ENCODE data around the gene MME.

Gene MME

DNA sequence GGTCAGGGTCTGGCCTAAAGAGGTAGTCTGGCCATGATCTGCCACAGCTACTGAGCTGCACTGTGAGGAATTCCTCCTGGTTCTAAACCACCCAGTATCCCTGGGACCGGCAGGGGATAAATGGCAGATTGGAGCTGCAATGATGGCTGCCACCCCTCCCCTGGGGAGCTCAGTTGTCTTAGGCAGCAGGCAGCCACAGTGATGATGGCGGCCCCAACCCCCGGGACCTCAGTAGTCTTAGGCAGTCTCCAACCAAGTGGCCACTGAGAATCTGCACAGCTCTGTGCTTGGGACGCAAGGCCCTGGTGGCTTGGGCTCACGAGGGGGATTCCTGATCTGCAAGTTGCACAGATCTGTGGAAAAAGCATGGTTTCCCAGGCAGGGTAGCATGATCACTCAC lies 145.3 kb downstream of the MME start:
- Histone ChIP-seq H3K4me1 (ENCODE audit: control insufficient read depth, insufficient read depth, low read length) (no peaks in the 10 kb centered on the region), H3K9ac (ENCODE audit: low read depth, low read length) (no peak overlapping the region), H3K27me3 (ENCODE audit: control insufficient read depth, insufficient read depth, low read length) (no peaks in the 10 kb centered on the region), H3K9me3 (ENCODE audit: control insufficient read depth, insufficient read depth, low read length) (no peaks in the 10 kb centered on the region), H3K36me3 (ENCODE audit: control insufficient read depth, insufficient read depth, low read length) (no peaks in the 10 kb centered on the region), H3K4me3 (ENCODE audit: low read depth, low read length) (no peak overlapping the region)

DNA sequence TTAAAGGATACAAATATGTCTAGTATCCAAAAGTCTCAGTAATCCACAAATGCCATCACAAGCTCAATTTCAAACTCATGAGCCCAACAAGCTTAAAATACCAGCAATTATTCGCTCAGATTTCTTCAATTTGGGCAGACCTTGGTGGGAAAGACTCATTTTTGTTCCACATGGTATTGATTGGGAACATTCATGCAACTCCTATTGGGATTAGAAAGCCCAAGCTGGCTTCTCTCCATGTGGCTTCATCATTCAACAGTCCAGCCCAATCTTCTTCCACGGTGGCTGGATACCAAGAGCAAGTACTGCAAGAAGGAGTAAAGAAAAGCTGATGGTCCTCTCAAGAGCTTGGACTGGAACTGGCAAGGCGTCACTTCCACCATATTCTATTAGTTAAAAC lies 147.0 kb downstream of the MME start:
- no peaks in the 10 kb centered on the region for H3K27me3 ChIP-seq (ENCODE audit: control insufficient read depth, insufficient read depth, low read length)
- H3K4me3 ChIP-seq (ENCODE audit: low read depth, low read length) = no peak overlapping the region
- H3K36me3 ChIP-seq (ENCODE audit: control insufficient read depth, insufficient read depth, low read length) = no peaks in the 10 kb centered on the region
- H3K4me1 ChIP-seq (ENCODE audit: control insufficient read depth, insufficient read depth, low read length) = no peaks in the 10 kb centered on the region
- H3K9me3 ChIP-seq (ENCODE audit: control insufficient read depth, insufficient read depth, low read length) = no peaks in the 10 kb centered on the region
- H3K9ac ChIP-seq (ENCODE audit: low read depth, low read length) = no peak overlapping the region

DNA sequence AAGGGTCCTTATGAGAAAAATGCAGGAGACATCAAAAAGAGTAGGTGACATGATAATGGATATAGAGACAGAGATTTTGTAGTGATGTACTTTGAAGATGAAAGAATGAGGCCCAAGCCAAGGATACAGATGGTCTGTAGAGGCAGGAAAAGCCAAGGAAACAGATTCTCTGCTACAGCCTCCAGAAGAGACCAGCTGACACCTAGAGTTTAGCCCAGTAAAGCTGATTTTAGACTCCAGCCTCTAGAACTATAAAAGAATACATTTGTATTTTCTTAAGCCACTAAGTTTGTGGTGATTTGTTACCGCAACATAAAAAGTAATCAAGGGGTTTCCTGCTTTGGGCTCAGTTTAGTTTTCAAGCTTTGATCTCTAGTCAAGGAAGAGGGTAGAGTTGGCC lies 148.6 kb downstream of the MME start:
- Histone ChIP-seq H3K9me3 (ENCODE audit: control insufficient read depth, insufficient read depth, low read length) (no peaks in the 10 kb centered on the region), H3K27me3 (ENCODE audit: control insufficient read depth, insufficient read depth, low read length) (no peaks in the 10 kb centered on the region), H3K36me3 (ENCODE audit: control insufficient read depth, insufficient read depth, low read length) (no peaks in the 10 kb centered on the region), H3K4me3 (ENCODE audit: low read depth, low read length) (no peak overlapping the region), H3K4me1 (ENCODE audit: control insufficient read depth, insufficient read depth, low read length) (no peaks in the 10 kb centered on the region), H3K9ac (ENCODE audit: low read depth, low read length) (no peak overlapping the region)

DNA sequence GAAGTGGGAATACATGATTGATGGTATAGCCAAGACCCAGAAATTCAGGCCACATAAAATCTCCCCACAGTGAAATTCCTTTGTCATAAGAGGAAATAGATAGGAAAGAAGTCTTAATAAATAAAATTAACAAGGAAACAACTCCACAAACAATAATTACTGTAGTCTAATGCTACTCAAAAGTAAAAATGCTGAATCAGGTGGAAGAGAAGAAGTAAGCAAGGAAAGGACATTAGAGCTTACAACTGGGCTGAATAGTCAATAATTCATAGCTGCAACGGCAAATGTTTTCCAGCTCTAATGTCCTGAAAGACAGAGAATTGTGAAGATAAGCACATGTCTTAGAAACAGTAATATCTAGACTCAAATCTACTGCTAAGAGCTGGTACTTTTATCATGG lies 149.0 kb downstream of the MME start:
- H3K27me3 ChIP-seq (ENCODE audit: control insufficient read depth, insufficient read depth, low read length) = no peaks in the 10 kb centered on the region
- H3K36me3 ChIP-seq (ENCODE audit: control insufficient read depth, insufficient read depth, low read length) = no peaks in the 10 kb centered on the region
- no peak overlapping the region for H3K4me3 ChIP-seq (ENCODE audit: low read depth, low read length)
- no peaks in the 10 kb centered on the region for H3K4me1 ChIP-seq (ENCODE audit: control insufficient read depth, insufficient read depth, low read length)
- no peaks in the 10 kb centered on the region for H3K9me3 ChIP-seq (ENCODE audit: control insufficient read depth, insufficient read depth, low read length)
- H3K9ac ChIP-seq (ENCODE audit: low read depth, low read length) = no peak overlapping the region

DNA sequence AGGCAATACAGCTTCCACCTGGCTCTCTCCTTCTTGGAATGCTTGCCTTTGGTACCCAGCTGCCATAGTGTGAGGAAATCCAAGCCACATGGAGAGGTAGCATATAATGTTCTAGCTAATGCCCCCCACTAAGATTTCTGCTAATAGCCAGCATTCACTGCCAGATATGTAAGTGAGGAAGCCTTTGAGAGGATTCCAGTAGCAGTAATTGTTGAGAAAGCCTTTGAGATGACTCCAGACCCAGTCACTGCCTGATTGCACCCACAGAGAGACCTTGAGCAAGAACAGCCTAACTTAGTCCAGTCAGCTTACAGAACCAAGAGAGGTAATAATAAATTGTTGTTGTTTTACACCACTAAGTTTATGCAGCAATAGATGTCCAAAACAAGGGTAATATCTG lies 150.3 kb downstream of the MME start:
- Histone ChIP-seq H3K36me3 (ENCODE audit: control insufficient read depth, insufficient read depth, low read length) (no peaks in the 10 kb centered on the region), H3K4me1 (ENCODE audit: control insufficient read depth, insufficient read depth, low read length) (no peaks in the 10 kb centered on the region)

DNA sequence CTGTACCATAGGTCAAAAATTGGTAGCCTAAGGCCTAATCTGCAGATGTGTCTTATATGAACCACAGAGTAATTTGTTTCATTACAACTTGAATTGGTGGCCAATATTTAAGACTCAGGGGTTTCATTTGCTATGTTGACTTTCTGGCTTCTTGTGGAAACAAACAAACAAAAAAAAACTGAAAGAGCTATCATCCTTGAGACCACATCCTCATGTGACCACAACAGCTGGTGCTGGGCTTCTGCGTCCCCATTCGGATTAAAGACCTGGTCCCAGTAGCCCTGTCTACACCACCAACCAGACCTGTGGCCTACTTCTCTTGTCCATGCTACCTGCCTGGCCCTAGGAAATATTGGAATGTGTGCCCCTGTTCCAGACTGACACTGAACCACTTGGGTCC lies 151.7 kb downstream of the MME start:
- no peaks in the 10 kb centered on the region for H3K27me3 ChIP-seq (ENCODE audit: control insufficient read depth, insufficient read depth, low read length)
- H3K36me3 ChIP-seq (ENCODE audit: control insufficient read depth, insufficient read depth, low read length) = no peaks in the 10 kb centered on the region
- no peak overlapping the region for H3K9ac ChIP-seq (ENCODE audit: low read depth, low read length)
- H3K4me1 ChIP-seq (ENCODE audit: control insufficient read depth, insufficient read depth, low read length) = no peaks in the 10 kb centered on the region
- no peaks in the 10 kb centered on the region for H3K9me3 ChIP-seq (ENCODE audit: control insufficient read depth, insufficient read depth, low read length)
- H3K4me3 ChIP-seq (ENCODE audit: low read depth, low read length) = no peak overlapping the region

More for the DNA sequence above, 150.3 kb downstream of the MME start:
- H3K27me3 ChIP-seq (ENCODE audit: control insufficient read depth, insufficient read depth, low read length) = no peaks in the 10 kb centered on the region
- no peaks in the 10 kb centered on the region for H3K9me3 ChIP-seq (ENCODE audit: control insufficient read depth, insufficient read depth, low read length)
- H3K4me3 ChIP-seq (ENCODE audit: low read depth, low read length) = no peak overlapping the region
- no peak overlapping the region for H3K9ac ChIP-seq (ENCODE audit: low read depth, low read length)

DNA sequence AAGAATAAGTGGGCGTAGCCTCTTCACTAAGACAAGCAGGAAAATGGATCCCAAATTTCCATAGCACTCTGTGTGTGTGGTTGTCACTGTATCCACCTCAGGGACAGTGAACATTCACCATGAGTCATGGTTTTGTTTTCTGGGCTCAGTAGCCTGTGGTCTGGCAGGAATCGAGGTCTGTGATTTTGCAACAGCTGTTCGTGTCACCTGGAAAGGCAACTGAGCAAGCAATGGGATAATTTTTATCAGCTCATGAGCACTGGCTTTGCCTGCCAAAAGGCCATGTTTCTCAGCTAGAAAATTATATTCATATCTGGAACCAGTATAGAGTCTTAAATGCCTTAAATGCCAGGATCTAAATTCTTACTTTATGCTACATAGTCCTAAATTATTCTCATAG lies 152.5 kb downstream of the MME start:
- H3K4me3 ChIP-seq (ENCODE audit: low read depth, low read length) = no peak overlapping the region

DNA sequence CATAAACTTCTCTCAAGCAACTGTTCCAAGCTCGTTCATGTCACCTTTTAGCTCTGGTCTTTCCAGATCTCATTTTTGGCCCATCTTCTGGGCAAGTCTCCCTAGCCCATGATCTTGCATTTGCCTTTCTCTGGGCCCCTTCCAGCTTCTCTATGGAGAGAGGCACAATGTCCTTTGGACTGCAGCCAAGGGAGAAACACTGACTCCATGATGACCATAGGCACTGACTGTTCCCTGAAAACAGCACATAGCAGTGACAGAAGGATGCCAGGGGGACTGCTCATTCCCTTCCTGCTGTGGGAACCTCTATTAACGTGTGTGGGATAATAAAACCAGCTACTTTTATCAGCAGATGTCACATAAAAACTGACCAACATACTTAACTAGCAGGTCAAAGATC lies 153.1 kb downstream of the MME start:
- Histone ChIP-seq H3K9ac (ENCODE audit: low read depth, low read length) (no peak overlapping the region), H3K9me3 (ENCODE audit: control insufficient read depth, insufficient read depth, low read length) (no peaks in the 10 kb centered on the region), H3K4me1 (ENCODE audit: control insufficient read depth, insufficient read depth, low read length) (no peaks in the 10 kb centered on the region), H3K36me3 (ENCODE audit: control insufficient read depth, insufficient read depth, low read length) (no peaks in the 10 kb centered on the region), H3K27me3 (ENCODE audit: control insufficient read depth, insufficient read depth, low read length) (no peaks in the 10 kb centered on the region), H3K4me3 (ENCODE audit: low read depth, low read length) (no peak overlapping the region)

More for the DNA sequence above, 152.5 kb downstream of the MME start:
- no peaks in the 10 kb centered on the region for H3K4me1 ChIP-seq (ENCODE audit: control insufficient read depth, insufficient read depth, low read length)
- H3K27me3 ChIP-seq (ENCODE audit: control insufficient read depth, insufficient read depth, low read length) = no peaks in the 10 kb centered on the region
- no peaks in the 10 kb centered on the region for H3K9me3 ChIP-seq (ENCODE audit: control insufficient read depth, insufficient read depth, low read length)
- no peaks in the 10 kb centered on the region for H3K36me3 ChIP-seq (ENCODE audit: control insufficient read depth, insufficient read depth, low read length)
- H3K9ac ChIP-seq (ENCODE audit: low read depth, low read length) = no peak overlapping the region

All from iPS-15b (cell line).